ENCODE results near the gene FZD8.

The FZD8 gene

GRCh38 chr10:35606430-35606829, 35.7 kb downstream of the FZD8 start:
- peak; percentile 29 for DNase-seq (ENCODE audit: low read depth)
- H3K4me3 ChIP-seq (ENCODE audit: low read length), result no peak overlapping the region
- no peak for TF ChIP-seq CTCF (conservative IDR thresholded peaks at IDR 0.05; ENCODE audit: low read length)

- TF ChIP-seq CTCF (conservative IDR thresholded peaks at IDR 0.05; ENCODE audit: low read length), result no peak
- DNase-seq (ENCODE audit: low read depth), result no peak
- no peak within 1 kb of the TSS for H3K4me3 ChIP-seq (ENCODE audit: low read length)
Measured at GRCh38 chr10:35605191-35605590, 36.9 kb downstream of the FZD8 start, which contains the start of gene GJD4. TSS of gene GJD4 (plus strand) at chr10:35605341. CDS start at chr10:35605568, 227 bp downstream.

GRCh38 chr10:35600193-35600592, 41.9 kb downstream of the FZD8 start:
- H3K4me3 ChIP-seq (ENCODE audit: low read length), result no peak overlapping the region
- no peak for DNase-seq (ENCODE audit: low read depth)
- peak; percentile 33 for TF ChIP-seq CTCF (conservative IDR thresholded peaks at IDR 0.05; ENCODE audit: low read length)

GRCh38 chr10:35598379-35598778, 43.7 kb downstream of the FZD8 start:
- DNase-seq (ENCODE audit: low read depth), result no peak
- TF ChIP-seq CTCF (conservative IDR thresholded peaks at IDR 0.05; ENCODE audit: low read length), result peak; percentile 48
- no peak overlapping the region for H3K4me3 ChIP-seq (ENCODE audit: low read length)

- no peak for DNase-seq (ENCODE audit: low read depth)
- no peak for TF ChIP-seq CTCF (conservative IDR thresholded peaks at IDR 0.05; ENCODE audit: low read length)
- H3K4me3 ChIP-seq (ENCODE audit: low read length), result no peak overlapping the region
Measured at GRCh38 chr10:35595106-35595505, 47.0 kb downstream of the FZD8 start.

- no peak overlapping the region for H3K4me3 ChIP-seq (ENCODE audit: low read length)
- TF ChIP-seq CTCF (conservative IDR thresholded peaks at IDR 0.05; ENCODE audit: low read length), result no peak
- DNase-seq (ENCODE audit: low read depth), result no peak
Measured at GRCh38 chr10:35594115-35595079, 47.7 kb downstream of the FZD8 start.

GRCh38 chr10:35592441-35592840, 49.7 kb downstream of the FZD8 start:
- H3K4me3 ChIP-seq (ENCODE audit: low read length), result no peak overlapping the region
- TF ChIP-seq CTCF (conservative IDR thresholded peaks at IDR 0.05; ENCODE audit: low read length), result no peak
- no peak for DNase-seq (ENCODE audit: low read depth)
